ENCODE results near the gene NPTXR. TPM values are rescaled to one million over a fixed set of nuclear protein-coding genes. Genes with fewer than 3 reads are reported as not detected.

NPTXR gene
- total and polyA plus RNA-seq, 4 donors: 0.05 to 0.45 (median 0.16) TPM

- Histone ChIP-seq H3K4me3 (ENCODE audit: low read depth in 1 of 3, low read length in 3 of 3) (no peak overlapping the region), H3K9ac (ENCODE audit: low read depth in 1 of 2, low read length in 2 of 2) (no peak overlapping the region), H3K27me3 (ENCODE audit: control insufficient read depth in 4 of 4, insufficient read depth in 4 of 4, low read length in 3 of 4) (no peaks in the 10 kb centered on the region), H3K27ac (ENCODE audit: low read depth in 1 of 2, low read length in 2 of 2) (no peak overlapping the region), H3K9me3 (ENCODE audit: control insufficient read depth in 4 of 4, low read length in 3 of 4) (peaks cover 0 to 16% (median 4%) of the 10 kb centered on the region in 4 donors), H3K4me1 (ENCODE audit: control insufficient read depth in 4 of 4, insufficient read depth in 4 of 4, low read length in 3 of 4) (no peaks in the 10 kb centered on the region), H3K36me3 (ENCODE audit: control insufficient read depth in 4 of 4, insufficient read depth in 3 of 4, low read depth in 1 of 4, low read length in 3 of 4) (no peaks in the 10 kb centered on the region)
- WGBS: 82% methylated on average over 10 of the region's 10 CpGs
- no peak for DNase-seq (ENCODE audit: low spot score)
- no peak for TF ChIP-seq CTCF (IDR thresholded peaks at IDR 0.05; ENCODE audit: low read depth, low read length, missing input control)
- no peak for TF ChIP-seq TAF1 (conservative IDR thresholded peaks at IDR 0.05)
- TF ChIP-seq RXRA (IDR thresholded peaks at IDR 0.05): no peak
These were observed 15.1 kb downstream of the NPTXR start for GRCh38 chr22:38828616-38829205.

- no peak overlapping the region for H3K27ac ChIP-seq (ENCODE audit: low read depth in 1 of 2, low read length in 2 of 2)
- H3K4me1 ChIP-seq (ENCODE audit: control insufficient read depth in 4 of 4, insufficient read depth in 4 of 4, low read length in 3 of 4): no peaks in the 10 kb centered on the region
- TF ChIP-seq SP1 (IDR thresholded peaks at IDR 0.05) (no peak), FOXA2 (IDR thresholded peaks at IDR 0.05) (no peak), FOXA1 (IDR thresholded peaks at IDR 0.05) (no peak), TAF1 (conservative IDR thresholded peaks at IDR 0.05) (no peak), HNF4A (conservative IDR thresholded peaks at IDR 0.05) (no peak), HNF4G (IDR thresholded peaks at IDR 0.05) (no peak), JUND (IDR thresholded peaks at IDR 0.05) (no peak), YY1 (IDR thresholded peaks at IDR 0.05) (no peak), GABPA (IDR thresholded peaks at IDR 0.05 in 1 of 2, conservative IDR thresholded peaks at IDR 0.05 in 1 of 2) (no peak), NR2F2 (IDR thresholded peaks at IDR 0.05) (no peak), RXRA (IDR thresholded peaks at IDR 0.05) (no peak), CTCF (IDR thresholded peaks at IDR 0.05; ENCODE audit: low read depth, low read length, missing input control) (no peak), RAD21 (IDR thresholded peaks at IDR 0.05) (no peak), EGR1 (IDR thresholded peaks at IDR 0.05; ENCODE audit: low read depth in 2 of 2) (no peak), ZBTB33 (IDR thresholded peaks at IDR 0.05) (no peak)
- TF ChIP-seq, protein P1, sequence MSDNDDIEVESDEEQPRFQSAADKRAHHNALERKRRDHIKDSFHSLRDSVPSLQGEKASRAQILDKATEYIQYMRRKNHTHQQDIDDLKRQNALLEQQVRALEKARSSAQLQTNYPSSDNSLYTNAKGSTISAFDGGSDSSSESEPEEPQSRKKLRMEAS (IDR thresholded peaks at IDR 0.05): no peak
- TF ChIP-seq, protein P2, sequence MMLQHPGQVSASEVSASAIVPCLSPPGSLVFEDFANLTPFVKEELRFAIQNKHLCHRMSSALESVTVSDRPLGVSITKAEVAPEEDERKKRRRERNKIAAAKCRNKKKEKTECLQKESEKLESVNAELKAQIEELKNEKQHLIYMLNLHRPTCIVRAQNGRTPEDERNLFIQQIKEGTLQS (IDR thresholded peaks at IDR 0.05): no peak
- TF ChIP-seq, protein P3, sequence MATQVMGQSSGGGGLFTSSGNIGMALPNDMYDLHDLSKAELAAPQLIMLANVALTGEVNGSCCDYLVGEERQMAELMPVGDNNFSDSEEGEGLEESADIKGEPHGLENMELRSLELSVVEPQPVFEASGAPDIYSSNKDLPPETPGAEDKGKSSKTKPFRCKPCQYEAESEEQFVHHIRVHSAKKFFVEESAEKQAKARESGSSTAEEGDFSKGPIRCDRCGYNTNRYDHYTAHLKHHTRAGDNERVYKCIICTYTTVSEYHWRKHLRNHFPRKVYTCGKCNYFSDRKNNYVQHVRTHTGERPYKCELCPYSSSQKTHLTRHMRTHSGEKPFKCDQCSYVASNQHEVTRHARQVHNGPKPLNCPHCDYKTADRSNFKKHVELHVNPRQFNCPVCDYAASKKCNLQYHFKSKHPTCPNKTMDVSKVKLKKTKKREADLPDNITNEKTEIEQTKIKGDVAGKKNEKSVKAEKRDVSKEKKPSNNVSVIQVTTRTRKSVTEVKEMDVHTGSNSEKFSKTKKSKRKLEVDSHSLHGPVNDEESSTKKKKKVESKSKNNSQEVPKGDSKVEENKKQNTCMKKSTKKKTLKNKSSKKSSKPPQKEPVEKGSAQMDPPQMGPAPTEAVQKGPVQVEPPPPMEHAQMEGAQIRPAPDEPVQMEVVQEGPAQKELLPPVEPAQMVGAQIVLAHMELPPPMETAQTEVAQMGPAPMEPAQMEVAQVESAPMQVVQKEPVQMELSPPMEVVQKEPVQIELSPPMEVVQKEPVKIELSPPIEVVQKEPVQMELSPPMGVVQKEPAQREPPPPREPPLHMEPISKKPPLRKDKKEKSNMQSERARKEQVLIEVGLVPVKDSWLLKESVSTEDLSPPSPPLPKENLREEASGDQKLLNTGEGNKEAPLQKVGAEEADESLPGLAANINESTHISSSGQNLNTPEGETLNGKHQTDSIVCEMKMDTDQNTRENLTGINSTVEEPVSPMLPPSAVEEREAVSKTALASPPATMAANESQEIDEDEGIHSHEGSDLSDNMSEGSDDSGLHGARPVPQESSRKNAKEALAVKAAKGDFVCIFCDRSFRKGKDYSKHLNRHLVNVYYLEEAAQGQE (IDR thresholded peaks at IDR 0.05): no peak
- no peaks in the 10 kb centered on the region for H3K36me3 ChIP-seq (ENCODE audit: control insufficient read depth in 4 of 4, insufficient read depth in 3 of 4, low read depth in 1 of 4, low read length in 3 of 4)
- no peak for DNase-seq (ENCODE audit: low spot score)
- no peak overlapping the region for H3K9ac ChIP-seq (ENCODE audit: low read depth in 1 of 2, low read length in 2 of 2)
- no peaks in the 10 kb centered on the region for H3K27me3 ChIP-seq (ENCODE audit: control insufficient read depth in 4 of 4, insufficient read depth in 4 of 4, low read length in 3 of 4)
- H3K4me3 ChIP-seq (ENCODE audit: low read depth in 1 of 3, low read length in 3 of 3): no peak overlapping the region
- WGBS: 63% methylated on average over 11 of the region's 11 CpGs
- peaks cover 0 to 16% (median 4%) of the 10 kb centered on the region in 4 donors for H3K9me3 ChIP-seq (ENCODE audit: control insufficient read depth in 4 of 4, low read length in 3 of 4)
These were observed 15.6 kb downstream of the NPTXR start for GRCh38 chr22:38828191-38828590.

All from liver (tissue), 9 donors.